HepG2 (cell line): ENCODE results near the gene PRR30. TPM values are rescaled to one million over a fixed set of nuclear protein-coding genes. Genes with fewer than 3 reads are reported as not detected.

Experiments
- HNF4G ChIP-seq, 2 experiments: sonication (generic) in 1 of 2; formaldehyde crosslinking in 1 of 2; IDR thresholded peaks; 2 replicates each; pipeline versions ENCODE4 v1.4.0 to v1.6.1; 2011 to 2020; ENCODE audit warnings: borderline replicate concordance in 2 of 2, low read depth in 2 of 2, mild to moderate bottlenecking in 2 of 2, low read length in 1 of 2, missing genetic modification reagents in 1 of 2, moderate library complexity in 1 of 2
- MTA3 ChIP-seq: sonication (generic); formaldehyde crosslinking; IDR thresholded peaks from 2 replicates; pipeline ENCODE4 v1.4.0; 2020; ENCODE audit warnings: missing genetic modification reagents
- NFYB ChIP-seq: sonication (generic); formaldehyde crosslinking; IDR thresholded peaks from 2 replicates; pipeline ENCODE4 v1.4.0; 2020; ENCODE audit warnings: missing genetic modification reagents
- REXO4 ChIP-seq: sonication (generic); formaldehyde crosslinking; IDR thresholded peaks from 2 replicates; pipeline ENCODE4 v1.8.0; 2022; ENCODE audit warnings: missing genetic modification reagents, mild to moderate bottlenecking, borderline replicate concordance
- ZBTB38 ChIP-seq: sonication (generic); formaldehyde crosslinking; IDR thresholded peaks from 2 replicates; pipeline ENCODE4 v1.5.1; 2020; ENCODE audit warnings: mild to moderate bottlenecking, missing genetic modification reagents
- ZNF772 ChIP-seq: sonication (generic); formaldehyde crosslinking; IDR thresholded peaks from 2 replicates; pipeline ENCODE4 v1.5.0; 2020; ENCODE audit warnings: mild to moderate bottlenecking, missing genetic modification reagents
- polyA plus RNA-seq, 8 experiments: library from polyadenylated mRNA; depleted of rRNA in 3 of 8; stranded (reverse) in 7 of 8; unstranded in 1 of 8; fragments of >200 nt; fragmentation: Illumina TruSeq in 4 of 8; extraction: Trizol in 4 of 8; gene quantifications; 2 replicates each; pipeline versions ENCODE4 v1.2.1 to v1.2.3, GENCODE V29; 2011 to 2016; ENCODE audit warnings: low read depth in 4 of 8, missing spikeins in 1 of 8, mixed read lengths in 1 of 8; ENCODE audit not compliant: insufficient read depth in 1 of 8
- total RNA-seq, 5 experiments: library from RNA; depleted of rRNA; stranded (reverse); fragments of >200 nt; fragmentation: Illumina TruSeq; extraction: Trizol; gene quantifications; 2 replicates each; pipeline ENCODE4 v1.2.3, GENCODE V29; 2016; ENCODE audit warnings: low read depth in 1 of 5
- TF ChIP-seq, protein P1 (sequence below): sonication (generic); formaldehyde crosslinking; IDR thresholded peaks from 2 replicates; pipeline ENCODE4 v1.4.0; 2020; ENCODE audit warnings: missing genetic modification reagents
- TF ChIP-seq, protein P2 (sequence below): sonication (generic); formaldehyde crosslinking; IDR thresholded peaks from 2 replicates; pipeline ENCODE4 v1.5.0; 2020; ENCODE audit warnings: missing genetic modification reagents, mild to moderate bottlenecking, borderline replicate concordance
- TF ChIP-seq, protein P3 (sequence below): sonication (generic); formaldehyde crosslinking; IDR thresholded peaks from 2 replicates; pipeline ENCODE4 v1.5.1; 2020; ENCODE audit warnings: mild to moderate bottlenecking, missing genetic modification reagents, borderline replicate concordance
- TF ChIP-seq, protein P4 (sequence below): sonication (generic); formaldehyde crosslinking; IDR thresholded peaks from 2 replicates; pipeline ENCODE4 v1.4.0; 2020; ENCODE audit warnings: missing genetic modification reagents
- TF ChIP-seq, protein P5 (sequence below): IDR thresholded peaks from 2 replicates; pipeline ENCODE4 v1.6.1; 2018; ENCODE audit warnings: missing genetic modification reagents

Gene PRR30
- total and polyA plus RNA-seq, 2 of the 13 experiments (the other 11 are each of a cell fraction or from before 2014, with no cell fraction given): not detected

- TF ChIP-seq, protein P1, sequence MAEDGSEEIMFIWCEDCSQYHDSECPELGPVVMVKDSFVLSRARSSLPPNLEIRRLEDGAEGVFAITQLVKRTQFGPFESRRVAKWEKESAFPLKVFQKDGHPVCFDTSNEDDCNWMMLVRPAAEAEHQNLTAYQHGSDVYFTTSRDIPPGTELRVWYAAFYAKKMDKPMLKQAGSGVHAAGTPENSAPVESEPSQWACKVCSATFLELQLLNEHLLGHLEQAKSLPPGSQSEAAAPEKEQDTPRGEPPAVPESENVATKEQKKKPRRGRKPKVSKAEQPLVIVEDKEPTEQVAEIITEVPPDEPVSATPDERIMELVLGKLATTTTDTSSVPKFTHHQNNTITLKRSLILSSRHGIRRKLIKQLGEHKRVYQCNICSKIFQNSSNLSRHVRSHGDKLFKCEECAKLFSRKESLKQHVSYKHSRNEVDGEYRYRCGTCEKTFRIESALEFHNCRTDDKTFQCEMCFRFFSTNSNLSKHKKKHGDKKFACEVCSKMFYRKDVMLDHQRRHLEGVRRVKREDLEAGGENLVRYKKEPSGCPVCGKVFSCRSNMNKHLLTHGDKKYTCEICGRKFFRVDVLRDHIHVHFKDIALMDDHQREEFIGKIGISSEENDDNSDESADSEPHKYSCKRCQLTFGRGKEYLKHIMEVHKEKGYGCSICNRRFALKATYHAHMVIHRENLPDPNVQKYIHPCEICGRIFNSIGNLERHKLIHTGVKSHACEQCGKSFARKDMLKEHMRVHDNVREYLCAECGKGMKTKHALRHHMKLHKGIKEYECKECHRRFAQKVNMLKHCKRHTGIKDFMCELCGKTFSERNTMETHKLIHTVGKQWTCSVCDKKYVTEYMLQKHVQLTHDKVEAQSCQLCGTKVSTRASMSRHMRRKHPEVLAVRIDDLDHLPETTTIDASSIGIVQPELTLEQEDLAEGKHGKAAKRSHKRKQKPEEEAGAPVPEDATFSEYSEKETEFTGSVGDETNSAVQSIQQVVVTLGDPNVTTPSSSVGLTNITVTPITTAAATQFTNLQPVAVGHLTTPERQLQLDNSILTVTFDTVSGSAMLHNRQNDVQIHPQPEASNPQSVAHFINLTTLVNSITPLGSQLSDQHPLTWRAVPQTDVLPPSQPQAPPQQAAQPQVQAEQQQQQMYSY: no peak
- TF ChIP-seq, protein P2, sequence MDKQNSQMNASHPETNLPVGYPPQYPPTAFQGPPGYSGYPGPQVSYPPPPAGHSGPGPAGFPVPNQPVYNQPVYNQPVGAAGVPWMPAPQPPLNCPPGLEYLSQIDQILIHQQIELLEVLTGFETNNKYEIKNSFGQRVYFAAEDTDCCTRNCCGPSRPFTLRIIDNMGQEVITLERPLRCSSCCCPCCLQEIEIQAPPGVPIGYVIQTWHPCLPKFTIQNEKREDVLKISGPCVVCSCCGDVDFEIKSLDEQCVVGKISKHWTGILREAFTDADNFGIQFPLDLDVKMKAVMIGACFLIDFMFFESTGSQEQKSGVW: no peak
- TF ChIP-seq, protein P3, sequence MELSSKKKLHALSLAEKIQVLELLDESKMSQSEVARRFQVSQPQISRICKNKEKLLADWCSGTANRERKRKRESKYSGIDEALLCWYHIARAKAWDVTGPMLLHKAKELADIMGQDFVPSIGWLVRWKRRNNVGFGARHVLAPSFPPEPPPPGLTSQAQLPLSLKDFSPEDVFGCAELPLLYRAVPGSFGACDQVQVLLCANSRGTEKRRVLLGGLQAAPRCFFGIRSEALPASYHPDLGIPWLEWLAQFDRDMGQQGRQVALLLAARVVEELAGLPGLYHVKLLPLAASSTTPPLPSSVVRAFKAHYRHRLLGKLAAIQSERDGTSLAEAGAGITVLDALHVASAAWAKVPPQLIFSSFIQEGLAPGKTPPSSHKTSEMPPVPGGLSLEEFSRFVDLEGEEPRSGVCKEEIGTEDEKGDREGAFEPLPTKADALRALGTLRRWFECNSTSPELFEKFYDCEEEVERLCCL: no peak
- no peak for TF ChIP-seq HNF4G (IDR thresholded peaks at IDR 0.05; ENCODE audit: borderline replicate concordance, low read depth, low read length)
- TF ChIP-seq HNF4G (CRISPR knock-in tag; IDR thresholded peaks at IDR 0.05; ENCODE audit: borderline replicate concordance, low read depth): no peak
- TF ChIP-seq ZBTB38 (CRISPR knock-in tag): no peak; the same call in 1 of the 2 replicates
- no peak for TF ChIP-seq MTA3 (CRISPR knock-in tag)
- TF ChIP-seq ZNF772: no peak
- no peak for TF ChIP-seq NFYB
- no peak for TF ChIP-seq REXO4
- TF ChIP-seq, protein P4, sequence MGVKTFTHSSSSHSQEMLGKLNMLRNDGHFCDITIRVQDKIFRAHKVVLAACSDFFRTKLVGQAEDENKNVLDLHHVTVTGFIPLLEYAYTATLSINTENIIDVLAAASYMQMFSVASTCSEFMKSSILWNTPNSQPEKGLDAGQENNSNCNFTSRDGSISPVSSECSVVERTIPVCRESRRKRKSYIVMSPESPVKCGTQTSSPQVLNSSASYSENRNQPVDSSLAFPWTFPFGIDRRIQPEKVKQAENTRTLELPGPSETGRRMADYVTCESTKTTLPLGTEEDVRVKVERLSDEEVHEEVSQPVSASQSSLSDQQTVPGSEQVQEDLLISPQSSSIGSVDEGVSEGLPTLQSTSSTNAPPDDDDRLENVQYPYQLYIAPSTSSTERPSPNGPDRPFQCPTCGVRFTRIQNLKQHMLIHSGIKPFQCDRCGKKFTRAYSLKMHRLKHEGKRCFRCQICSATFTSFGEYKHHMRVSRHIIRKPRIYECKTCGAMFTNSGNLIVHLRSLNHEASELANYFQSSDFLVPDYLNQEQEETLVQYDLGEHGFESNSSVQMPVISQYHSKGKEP: no peak
- TF ChIP-seq, protein P5, sequence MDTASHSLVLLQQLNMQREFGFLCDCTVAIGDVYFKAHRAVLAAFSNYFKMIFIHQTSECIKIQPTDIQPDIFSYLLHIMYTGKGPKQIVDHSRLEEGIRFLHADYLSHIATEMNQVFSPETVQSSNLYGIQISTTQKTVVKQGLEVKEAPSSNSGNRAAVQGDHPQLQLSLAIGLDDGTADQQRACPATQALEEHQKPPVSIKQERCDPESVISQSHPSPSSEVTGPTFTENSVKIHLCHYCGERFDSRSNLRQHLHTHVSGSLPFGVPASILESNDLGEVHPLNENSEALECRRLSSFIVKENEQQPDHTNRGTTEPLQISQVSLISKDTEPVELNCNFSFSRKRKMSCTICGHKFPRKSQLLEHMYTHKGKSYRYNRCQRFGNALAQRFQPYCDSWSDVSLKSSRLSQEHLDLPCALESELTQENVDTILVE (CRISPR knock-in tag): no peak
Measured at GRCh38 chr2:27162151-27163121, 23.2 kb upstream of the PRR30 start (continued).
